Measurements from ENCODE around the gene TM2D3.

DNA sequence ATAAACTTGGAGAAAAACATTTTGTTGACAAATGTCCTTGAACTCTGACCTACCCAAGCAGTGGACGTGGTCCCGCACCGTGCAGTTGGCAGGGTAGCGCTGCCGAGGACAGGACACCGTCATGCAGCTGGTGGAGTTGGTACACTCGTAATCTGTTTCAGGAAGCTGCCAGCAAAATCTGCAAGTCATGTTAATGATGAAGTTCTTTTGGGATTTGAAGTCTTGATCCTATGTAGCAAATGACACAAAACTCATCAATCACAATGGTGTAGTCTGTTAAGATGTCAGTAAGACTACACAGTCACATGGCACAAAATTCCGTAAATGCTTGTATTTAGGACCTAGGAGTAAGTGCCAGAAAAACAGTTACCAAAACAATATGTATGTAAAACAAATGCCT is 5.5 kb downstream of the TM2D3 start:
- TF ChIP-seq POLR2AphosphoS5 (IDR thresholded peaks at IDR 0.05; ENCODE audit: low read depth) = no peak
- TF ChIP-seq CTCF (conservative IDR thresholded peaks at IDR 0.05; ENCODE audit: low read depth in 2 of 2) = no peak
- no peak for TF ChIP-seq ZNF114 (CRISPR knock-in tag; IDR thresholded peaks at IDR 0.05)
- no peak for TF ChIP-seq JUNB (IDR thresholded peaks at IDR 0.05; ENCODE audit: unreplicated experiment)
- no peak for TF ChIP-seq REST (IDR thresholded peaks at IDR 0.05; ENCODE audit: unreplicated experiment)

Measured in GM23338 (cell line).